H1 (cell line): ENCODE measurements around the gene FIP1L1. TPM values are rescaled to one million over a fixed set of nuclear protein-coding genes. Genes with fewer than 3 reads are reported as not detected.

ENCODE experiments used
- CTCF ChIA-PET: fragments of 300-600 bp; sonication (Branson Sonifier 250); formaldehyde crosslinking; loops from one replicate; lab custom pipeline; 2021; ENCODE audit not compliant: partially characterized antibody; lab: Charles Lee
- POLR2A ChIA-PET: fragments of 300-600 bp; sonication (Branson Sonifier 250); formaldehyde crosslinking; loops from one replicate; lab custom pipeline; 2021; ENCODE audit warnings: inconsistent platforms; ENCODE audit not compliant: partially characterized antibody; lab: Charles Lee
- DNase-seq, 2 experiments: peaks; one replicate each; pipeline versions ENCODE4 v3.0.0 to v3.0.0-alpha.2; 2010 to 2022; ENCODE audit warnings: low spot score in 2 of 2, low read depth in 1 of 2, mixed read lengths in 1 of 2
- FAIRE-seq: peaks from 2 replicates; lab custom pipeline; 2011; peaks lifted over from hg19 to GRCh38; lab: Jason Lieb, UNC
- H2AFZ ChIP-seq: 2 replicates; pipeline ENCODE4 v1.8.1; 2012; ENCODE audit warnings: low read length, inconsistent platforms
- H2AK5ac ChIP-seq: 2 replicates; pipeline ENCODE4 v1.6.1; 2013; ENCODE audit warnings: low read depth, low read length
- H2BK120ac ChIP-seq: replicated peaks from 2 replicates; pipeline ENCODE3; 2013; ENCODE audit warnings: low read depth, low read length, inconsistent platforms
- H2BK12ac ChIP-seq: 2 replicates; pipeline ENCODE4 v1.6.1; 2013; ENCODE audit warnings: low read depth, low read length
- H2BK15ac ChIP-seq: 2 replicates; pipeline ENCODE4 v1.6.1; 2013; ENCODE audit warnings: low read length
- H2BK20ac ChIP-seq: 2 replicates; pipeline ENCODE4 v1.6.1; 2013; ENCODE audit warnings: low read length
- H2BK5ac ChIP-seq: 2 replicates; pipeline ENCODE4 v1.6.1; 2013; ENCODE audit warnings: low read depth, low read length
- H3K14ac ChIP-seq: 2 replicates; pipeline ENCODE4 v1.6.1; 2013; ENCODE audit warnings: inconsistent platforms; ENCODE audit not compliant: insufficient read length
- H3K18ac ChIP-seq: 2 replicates; pipeline ENCODE4 v1.6.1; 2013; ENCODE audit warnings: low read length; ENCODE audit errors: extremely low read depth
- H3K23ac ChIP-seq: 2 replicates; pipeline ENCODE4 v1.6.1; 2013; ENCODE audit warnings: inconsistent platforms; ENCODE audit not compliant: insufficient read length
- H3K23me2 ChIP-seq: 2 replicates; pipeline ENCODE4 v1.6.1; 2013; ENCODE audit warnings: low read depth, low read length
- H3K27ac ChIP-seq: 2 replicates; pipeline ENCODE4 v1.6.1; 2011; ENCODE audit warnings: low read depth, low read length, inconsistent platforms
- H3K27me3 ChIP-seq, 4 experiments: replicated peaks in 1 of 4; 1 replicate in 1 of 4; 2 replicates in 3 of 4; pipeline versions ENCODE4 v1.6.1 to v1.8.1; 2011 to 2013; ENCODE audit warnings: low read length in 3 of 4, mild to moderate bottlenecking in 3 of 4, inconsistent platforms in 2 of 4, mixed read lengths in 2 of 4, moderate library complexity in 1 of 4; ENCODE audit not compliant: control insufficient read depth in 3 of 4, insufficient read depth in 3 of 4; ENCODE audit errors: extremely low read depth in 1 of 4
- H3K36me3 ChIP-seq, 4 experiments: 2 replicates each; pipeline versions ENCODE4 v1.6.1 to v1.8.1; 2011 to 2013; ENCODE audit warnings: mild to moderate bottlenecking in 4 of 4, low read length in 3 of 4, moderate library complexity in 2 of 4, control low read depth in 1 of 4, inconsistent platforms in 1 of 4; ENCODE audit not compliant: insufficient read depth in 4 of 4, control insufficient read depth in 2 of 4
- H3K4ac ChIP-seq: replicated peaks from 2 replicates; pipeline ENCODE3; 2013; ENCODE audit warnings: low read length, low read depth, mixed read lengths, inconsistent platforms; ENCODE audit not compliant: insufficient read length
- H3K4me1 ChIP-seq, 4 experiments: replicated peaks in 1 of 4; 1 replicate in 1 of 4; 2 replicates in 3 of 4; pipeline versions ENCODE4 v1.6.1 to v1.8.1; 2011 to 2013; ENCODE audit warnings: low read length in 3 of 4, inconsistent platforms in 2 of 4, mixed read lengths in 1 of 4; ENCODE audit not compliant: insufficient read depth in 4 of 4, control insufficient read depth in 3 of 4
- H3K4me2 ChIP-seq, 2 experiments: 2 replicates each; pipeline versions ENCODE4 v1.6.1 to v1.8.1; 2011 to 2013; ENCODE audit warnings: low read depth in 2 of 2, low read length in 2 of 2, control low read depth in 1 of 2, inconsistent platforms in 1 of 2, mild to moderate bottlenecking in 1 of 2; ENCODE audit not compliant: insufficient read depth in 1 of 2
- H3K4me3 ChIP-seq, 4 experiments: fragments of 200-600, 300-600 bp in 1 of 4; sonication (generic), shearing (Covaris generic), sonication (Bioruptor Twin) in 1 of 4; 2 replicates each; pipeline versions ENCODE4 v1.5.1 to v1.8.1; 2011 to 2016; ENCODE audit warnings: low read length in 4 of 4, low read depth in 3 of 4, control low read depth in 2 of 4, inconsistent platforms in 2 of 4, mild to moderate bottlenecking in 2 of 4, mixed read lengths in 1 of 4, moderate library complexity in 1 of 4; ENCODE audit not compliant: insufficient read depth in 2 of 4; ENCODE audit errors: extremely low read depth in 1 of 4
- H3K56ac ChIP-seq: replicated peaks from 2 replicates; pipeline ENCODE3; 2013; ENCODE audit warnings: low read depth, mild to moderate bottlenecking, mixed read lengths, low read length, inconsistent platforms; ENCODE audit not compliant: insufficient read length
- H3K79me1 ChIP-seq: 2 replicates; pipeline ENCODE4 v1.6.1; 2013; ENCODE audit warnings: low read depth, low read length, control low read depth
- H3K79me2 ChIP-seq, 2 experiments: 2 replicates each; pipeline versions ENCODE4 v1.6.1 to v1.8.1; 2012 to 2013; ENCODE audit warnings: low read length in 2 of 2, mild to moderate bottlenecking in 2 of 2, inconsistent platforms in 1 of 2; ENCODE audit not compliant: insufficient read depth in 2 of 2, control insufficient read depth in 1 of 2
- H3K9ac ChIP-seq, 4 experiments: replicated peaks in 1 of 4; 1 replicate in 1 of 4; 2 replicates in 3 of 4; pipeline versions ENCODE4 v1.6.1 to v1.8.1; 2011 to 2013; ENCODE audit warnings: low read depth in 3 of 4, low read length in 3 of 4, control low read depth in 2 of 4, mild to moderate bottlenecking in 2 of 4, moderate library complexity in 2 of 4, inconsistent platforms in 1 of 4; ENCODE audit errors: extremely low read depth in 1 of 4
- H3K9me3 ChIP-seq, 2 experiments: 2 replicates each; pipeline versions ENCODE4 v1.6.1 to v1.8.1; 2012 to 2013; ENCODE audit warnings: mild to moderate bottlenecking in 2 of 2, moderate library complexity in 2 of 2, control low read depth in 1 of 2, inconsistent platforms in 1 of 2, low read depth in 1 of 2, low read length in 1 of 2, mixed read lengths in 1 of 2; ENCODE audit not compliant: insufficient read depth in 2 of 2
- H4K20me1 ChIP-seq, 2 experiments: replicated peaks in 1 of 2; 2 replicates each; pipeline versions ENCODE3 to v1.8.1; 2011 to 2013; ENCODE audit warnings: inconsistent platforms in 2 of 2, low read length in 2 of 2, mild to moderate bottlenecking in 1 of 2; ENCODE audit not compliant: insufficient read depth in 2 of 2, control insufficient read depth in 1 of 2
- H4K5ac ChIP-seq: 2 replicates; pipeline ENCODE4 v1.6.1; 2013; ENCODE audit warnings: low read length, low read depth, mixed read lengths, inconsistent platforms; ENCODE audit not compliant: insufficient read length
- H4K8ac ChIP-seq: 2 replicates; pipeline ENCODE4 v1.8.0; 2013; ENCODE audit warnings: mild to moderate bottlenecking, moderate library complexity, low read length, inconsistent platforms; ENCODE audit not compliant: insufficient read depth; ENCODE audit errors: extremely low read depth
- H4K91ac ChIP-seq: replicated peaks from 2 replicates; pipeline ENCODE3; 2013; ENCODE audit warnings: low read length, mixed read lengths, inconsistent platforms; ENCODE audit not compliant: insufficient read length
- RBBP5 ChIP-seq: IDR thresholded peaks from 2 replicates; pipeline ENCODE4 v1.7.1; 2012; ENCODE audit warnings: low read depth, mild to moderate bottlenecking, inconsistent platforms, low read length, moderate library complexity, borderline replicate concordance
- TBP ChIP-seq: IDR thresholded peaks from 2 replicates; pipeline ENCODE4 v1.6.1; 2011; ENCODE audit warnings: low read depth, low read length, improper control_type of control experiment
- WGBS, 2 experiments: shearing (Covaris generic) in 1 of 2; methylation state at CpG; one replicate each; pipeline versions ENCODE4 v1.1.6 to v1.1.7; 2013 to 2015; ENCODE audit warnings: low lambda C conversion rate in 2 of 2, mixed read lengths in 2 of 2, inconsistent platforms in 1 of 2, low coverage in 1 of 2, missing lambda C conversion rate in 1 of 2; ENCODE audit not compliant: insufficient replicate concordance in 2 of 2, insufficient coverage in 1 of 2, insufficient read length in 1 of 2; ENCODE audit errors: extremely low coverage in 1 of 2, missing lambda C conversion rate in 1 of 2; 5-methylcytosine and 5-hydroxymethylcytosine counted together
- polyA plus RNA-seq, 7 experiments: library from polyadenylated mRNA; depleted of rRNA in 3 of 7; stranded (reverse) in 5 of 7; unstranded in 2 of 7; fragments of >200 nt in 5 of 7; fragments of 200-250 nt in 2 of 7; gene quantifications; 1 replicate in 5 of 7; 2 replicates in 1 of 7; 4 replicates in 1 of 7; pipeline versions ENCODE4 v1.2.1 to v1.2.3, GENCODE V29; 2011 to 2013; ENCODE audit warnings: missing spikeins in 2 of 7, mixed read lengths in 2 of 7
- total RNA-seq: library from RNA; stranded (reverse); fragmentation: NEBNext Ultra II Directional; extraction: Animal tissue kit (Norgen Biotek cat#: 25700); gene quantifications from 2 replicates; pipeline ENCODE4 v1.2.1, GENCODE V29; 2021

The FIP1L1 gene
- total and polyA plus RNA-seq, 2 of the 8 experiments (the other 6 are each of a cell fraction or from before 2014, with no cell fraction given): 19.5 to 53.7 TPM

DNA sequence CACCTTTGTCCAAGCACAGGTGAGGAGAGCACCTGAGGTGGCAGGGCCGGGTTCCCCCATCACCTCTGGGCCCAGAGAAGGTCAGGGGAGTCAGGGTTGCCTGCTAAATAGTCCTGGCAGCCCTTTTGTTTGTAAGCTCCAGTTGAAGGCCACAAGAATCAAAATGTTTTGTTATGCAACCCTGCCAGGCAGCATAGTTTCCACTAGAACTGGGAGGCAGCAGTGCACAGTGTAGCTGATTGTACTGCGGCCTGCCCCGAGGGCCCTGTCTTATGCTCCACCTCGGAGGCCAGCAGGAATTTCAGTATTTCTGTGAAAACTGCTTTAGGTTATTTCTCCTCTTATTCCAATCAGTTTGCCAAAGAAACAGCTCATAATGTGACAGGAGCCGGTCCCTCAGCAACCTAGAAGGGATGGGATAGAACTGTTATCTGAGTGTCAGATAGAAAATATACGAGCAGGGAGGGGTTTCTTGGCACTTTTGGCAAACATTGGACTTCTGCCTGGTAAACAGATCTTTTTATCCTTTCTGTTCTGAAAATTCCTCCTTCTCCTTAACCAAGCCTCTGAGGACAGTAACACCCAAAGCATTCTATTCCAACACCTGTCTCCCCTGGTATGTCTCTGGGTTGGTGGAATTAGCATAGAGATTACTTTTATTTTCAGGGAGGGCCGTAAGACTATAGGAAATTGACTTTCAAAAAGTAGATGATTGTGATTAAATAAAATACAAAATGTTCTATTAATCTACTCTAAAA is 120.2 kb downstream of the FIP1L1 start:
- H3K9me3 ChIP-seq: no peaks in the 10 kb centered on the region
- no peaks in the 10 kb centered on the region for H3K79me1 ChIP-seq
- H3K4me2 ChIP-seq: no peak overlapping the region; a peak in 1 of 4 replicates
- H2BK12ac ChIP-seq: no peak overlapping the region
- H2BK5ac ChIP-seq: no peak overlapping the region
- no peak overlapping the region for H2BK20ac ChIP-seq
- no peaks in the 10 kb centered on the region for H3K27me3 ChIP-seq
- no peak overlapping the region for H3K18ac ChIP-seq
- peaks cover 0 to 2% of the 10 kb centered on the region in 2 experiments for H4K20me1 ChIP-seq
- H3K79me2 ChIP-seq: no peaks in the 10 kb centered on the region
- no peak overlapping the region for H3K56ac ChIP-seq
- H3K4me1 ChIP-seq: peaks cover 0 to 7% (median 3%) of the 10 kb centered on the region in 4 experiments; a peak in 5 of 7 replicates
- no peak overlapping the region for H2BK120ac ChIP-seq
- H3K4me3 ChIP-seq: no peak overlapping the region
- FAIRE-seq: peak; percentile 28
- H3K14ac ChIP-seq: no peak overlapping the region
- no peak overlapping the region for H3K4ac ChIP-seq
- no peak for TF ChIP-seq RBBP5
- TF ChIP-seq TBP: peak; percentile 78
- ChIA-PET POLR2A (no interaction called here), CTCF (interaction anchor here (1.0 to 3.1 kb wide), 4 partner anchors 12 to 486 kb away, joined by 3 to 11 read pairs (median 3); no protein-coding TSS in a partner anchor)
- no peak overlapping the region for H2AK5ac ChIP-seq
- H2BK15ac ChIP-seq: no peak overlapping the region; the same call in 1 of the 2 replicates
- no peak overlapping the region for H4K91ac ChIP-seq
- H3K23ac ChIP-seq: no peak overlapping the region
- H4K5ac ChIP-seq: no peak overlapping the region
- H4K8ac ChIP-seq: no peak overlapping the region
- H3K9ac ChIP-seq: no peak overlapping the region
- no peaks in the 10 kb centered on the region for H3K36me3 ChIP-seq
- H2AFZ ChIP-seq: no peak overlapping the region
- H3K23me2 ChIP-seq: no peaks in the 10 kb centered on the region
- no peak overlapping the region for H3K27ac ChIP-seq
- 84% methylated on average over 7 of the region's 7 CpGs; no CpG with 5 or more reads in 1 of the 2 experiments for WGBS, 2 experiments
- DNase-seq: no peak
